Aorta (tissue), 5 donors: ENCODE measurements around the gene RHOBTB3. TPM values are rescaled to one million over a fixed set of nuclear protein-coding genes. Genes with fewer than 3 reads are reported as not detected.
"Not testable (repeated sequence)": the region's sequence is repeated elsewhere in the genome, so short reads cannot be mapped to it uniquely, and the experiment has no call there.

Experiments used
- ATAC-seq: fragments of 200-7000 bp; cut with Tn5 transposase; one replicate; pipeline ENCODE4 v1.9.1; 2022; ENCODE audit warnings: moderate library complexity; ENCODE audit not compliant: low FRiP score
- DNase-seq, 2 donors: peaks; one replicate each; pipeline ENCODE4 v3.0.0-alpha.2; 2020
- H3K27ac ChIP-seq, 2 donors: one replicate each; pipeline ENCODE4 v1.5.1; 2013; ENCODE audit warnings: low read length in 2 of 2, mild to moderate bottlenecking in 2 of 2, moderate library complexity in 2 of 2, control low read depth in 1 of 2, inconsistent platforms in 1 of 2, low read depth in 1 of 2
- H3K27me3 ChIP-seq, 2 donors: one replicate each; pipeline ENCODE4 v1.6.1; 2013; ENCODE audit warnings: control low read depth in 1 of 2, low read length in 1 of 2, mild to moderate bottlenecking in 1 of 2, moderate library complexity in 1 of 2; ENCODE audit not compliant: insufficient read depth in 2 of 2, control insufficient read depth in 1 of 2
- H3K36me3 ChIP-seq, 2 donors: one replicate each; pipeline ENCODE4 v1.6.1; 2013; ENCODE audit warnings: control low read depth in 1 of 2, low read length in 1 of 2, mild to moderate bottlenecking in 1 of 2; ENCODE audit not compliant: insufficient read depth in 2 of 2, control insufficient read depth in 1 of 2
- H3K4me1 ChIP-seq, 2 donors: one replicate each; pipeline ENCODE4 v1.6.1; 2013; ENCODE audit warnings: low read length in 2 of 2, control low read depth in 1 of 2, mild to moderate bottlenecking in 1 of 2, moderate library complexity in 1 of 2; ENCODE audit not compliant: insufficient read depth in 2 of 2, control insufficient read depth in 1 of 2
- H3K4me3 ChIP-seq, 2 donors: one replicate each; pipeline ENCODE4 v1.5.1; 2013; ENCODE audit warnings: low read length in 2 of 2, control low read depth in 1 of 2, mild to moderate bottlenecking in 1 of 2
- H3K9me3 ChIP-seq: one replicate; pipeline ENCODE4 v1.6.1; 2013; ENCODE audit warnings: mild to moderate bottlenecking, low read length; ENCODE audit not compliant: control insufficient read depth
- WGBS, 2 donors: extraction: QIAGEN DNeasy Blood & Tissue Kit; methylation state at CpG; one replicate each; pipeline ENCODE4 v1.1.7; 2013; 5-methylcytosine and 5-hydroxymethylcytosine counted together
- intact Hi-C, 2 donors: fragments of 100-400 bp; cut with DNase I; formaldehyde crosslinking; loops; one replicate each; pipeline versions ENCODE4 v1.14.2 to v1.15.0; 2022
- polyA plus RNA-seq, 2 donors: library from polyadenylated mRNA; stranded (reverse); fragments of 200-250 nt; gene quantifications; one replicate each; pipeline ENCODE4 v1.2.3, GENCODE V29; 2013
- total RNA-seq, 2 donors: library from RNA; stranded (reverse); fragmentation: NEBNext Ultra II Directional; extraction: Animal tissue kit (Norgen Biotek cat#: 25700); gene quantifications; one replicate each; pipeline ENCODE4 v1.2.1, GENCODE V29; 2021
- donor health status: healthy with polysubstance abuse.
- donor health status: Bipolar disorder and iron deficiency.
- donor health status: DM: no; HTN: no; CAD: no.
- donor health status: DM: no; HTN: no; CAD: no.
- donor health status: DM: yes; HTN: yes; CAD: no.

The RHOBTB3 gene
- total and polyA plus RNA-seq, 4 donors = 11.8 to 53.2 (median 25.1) TPM

DNA sequence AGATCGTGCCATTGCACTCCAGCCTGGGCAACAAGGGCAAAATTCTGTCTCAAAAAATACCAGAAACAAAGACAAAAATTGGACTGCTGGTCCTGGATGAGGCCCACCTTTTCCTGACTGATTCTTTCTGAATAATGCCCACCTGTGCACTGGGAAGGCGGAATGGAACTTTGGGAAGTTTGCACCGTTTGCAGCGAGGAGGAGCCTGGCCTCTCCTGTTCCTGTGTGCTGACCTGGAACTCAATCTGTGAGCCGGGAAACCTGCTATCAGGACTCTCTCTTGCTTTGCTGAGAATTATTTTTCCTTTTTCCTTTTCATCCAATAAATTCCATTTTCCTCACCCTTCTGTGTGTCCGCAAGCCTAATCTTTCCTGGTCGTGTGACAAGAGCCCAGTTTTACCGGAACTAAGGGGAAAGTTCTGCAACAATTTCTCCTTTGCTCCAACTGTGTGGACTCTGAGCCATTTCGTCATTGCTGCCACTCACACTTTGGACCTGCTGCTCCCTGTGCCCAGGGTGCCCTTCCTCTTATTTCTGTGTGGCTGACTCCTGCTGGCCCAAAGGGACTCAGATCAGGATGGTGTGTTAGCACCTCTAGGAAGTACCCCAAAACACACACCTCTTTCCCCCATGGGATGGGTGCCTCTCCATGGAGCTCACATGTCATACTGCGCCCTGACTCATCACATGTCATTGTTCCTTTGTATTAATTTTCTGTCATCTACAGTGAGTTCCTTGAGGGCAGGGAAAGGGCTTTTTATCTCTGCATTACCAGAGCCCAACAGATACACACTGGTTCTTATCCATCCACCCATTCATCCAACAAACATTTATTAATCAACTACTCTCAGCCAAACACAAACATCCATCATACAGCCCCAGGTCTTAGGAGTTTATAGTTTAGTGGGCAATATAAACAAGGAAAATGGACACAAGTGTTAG is 96.1 kb downstream of the RHOBTB3 start:
- Histone ChIP-seq H3K4me1 (peaks cover 3 to 6% of the 10 kb centered on the region in 2 donors), H3K36me3 (no peaks in the 10 kb centered on the region), H3K27me3 (no peaks in the 10 kb centered on the region), H3K9me3 (no peaks in the 10 kb centered on the region), H3K4me3 (no peak overlapping the region), H3K27ac (no peak overlapping the region)
- DNase-seq (no peak), ATAC-seq (no peak)
- intact Hi-C loops = no loop called here
- 92 to 94% methylated on average over 10 of the region's 10 CpGs for WGBS, 2 donors

DNA sequence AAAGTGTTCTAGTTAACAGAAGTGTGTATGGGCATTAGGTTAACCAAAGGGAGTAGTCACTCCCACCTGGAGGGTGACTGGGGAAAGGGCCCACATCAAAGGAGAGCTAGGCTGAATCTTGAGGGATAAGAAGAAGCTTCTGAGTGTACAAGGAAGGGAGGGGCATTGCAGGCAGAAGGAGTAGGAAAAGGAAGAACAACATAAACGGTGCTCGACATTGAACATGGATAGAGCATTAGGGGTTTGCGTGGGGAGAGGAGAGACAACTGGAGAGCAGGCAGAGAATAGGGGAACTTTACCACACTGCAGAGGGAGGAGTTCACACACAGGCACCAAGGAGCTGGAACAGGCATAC is 96.7 kb downstream of the RHOBTB3 start:
- H3K27me3 ChIP-seq = no peaks in the 10 kb centered on the region
- no peaks in the 10 kb centered on the region for H3K9me3 ChIP-seq
- intact Hi-C loops = no loop called here
- H3K27ac ChIP-seq = no peak overlapping the region
- WGBS, 2 donors = 67 to 87% methylated on average over 3 of the region's 3 CpGs
- DNase-seq (no peak), ATAC-seq (no peak)
- H3K36me3 ChIP-seq = no peaks in the 10 kb centered on the region
- H3K4me3 ChIP-seq = no peak overlapping the region
- H3K4me1 ChIP-seq = peaks cover 3 to 6% of the 10 kb centered on the region in 2 donors

DNA sequence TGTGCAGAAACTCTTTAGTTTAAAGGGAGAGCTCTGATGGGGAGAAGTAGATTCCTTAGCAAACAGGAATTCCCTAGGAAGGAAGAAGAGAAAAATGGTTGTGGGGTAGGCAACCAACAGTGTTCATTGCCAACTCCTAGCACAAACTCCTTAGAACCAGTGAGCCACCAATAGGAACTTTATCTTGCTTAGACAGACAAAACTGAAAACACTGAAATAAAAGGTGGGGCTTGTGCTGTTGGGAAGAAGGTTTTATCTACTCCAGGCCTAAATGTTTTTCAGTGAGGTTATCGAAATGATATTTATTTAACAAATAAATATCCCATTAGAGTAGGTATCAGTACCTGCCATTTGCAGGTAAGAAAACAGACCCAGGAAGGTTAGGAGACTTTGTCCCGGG is 99.1 kb downstream of the RHOBTB3 start:
- Histone ChIP-seq H3K27me3 (no peaks in the 10 kb centered on the region), H3K4me3 (no peak overlapping the region), H3K27ac (no peak overlapping the region), H3K36me3 (no peaks in the 10 kb centered on the region), H3K4me1 (no peaks in the 10 kb centered on the region), H3K9me3 (no peaks in the 10 kb centered on the region)
- DNase-seq = no peak
- 94 to 97% methylated on average over 2 of the region's 2 CpGs for WGBS, 2 donors
- intact Hi-C loops = no loop called here
- no peak for ATAC-seq

DNA sequence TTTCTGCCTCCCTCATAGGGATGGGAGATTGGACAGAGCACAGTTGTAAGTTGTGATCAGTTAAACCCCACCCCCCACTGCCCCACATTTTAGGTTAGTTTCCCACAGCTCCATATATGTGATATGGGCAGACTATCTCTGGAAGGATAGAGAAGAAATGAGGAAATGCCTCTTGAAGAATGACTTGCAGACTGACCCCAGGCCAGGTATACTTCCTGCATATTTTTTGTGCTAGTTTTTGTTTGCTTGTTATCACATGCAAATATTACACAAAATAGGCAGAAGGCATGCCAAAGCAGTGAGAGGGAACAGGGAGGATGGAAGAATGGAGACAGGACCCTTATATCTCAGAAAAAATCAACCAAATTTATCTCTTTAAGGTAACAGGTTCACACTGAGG is 101.5 kb downstream of the RHOBTB3 start:
- no peak overlapping the region for H3K27ac ChIP-seq
- peaks cover 0 to 7% of the 10 kb centered on the region in 2 donors for H3K4me1 ChIP-seq
- no peak overlapping the region for H3K4me3 ChIP-seq
- DNase-seq (no peak), ATAC-seq (no peak)
- H3K36me3 ChIP-seq = no peaks in the 10 kb centered on the region
- H3K9me3 ChIP-seq = no peaks in the 10 kb centered on the region
- H3K27me3 ChIP-seq = no peaks in the 10 kb centered on the region
- intact Hi-C loops = no loop called here

DNA sequence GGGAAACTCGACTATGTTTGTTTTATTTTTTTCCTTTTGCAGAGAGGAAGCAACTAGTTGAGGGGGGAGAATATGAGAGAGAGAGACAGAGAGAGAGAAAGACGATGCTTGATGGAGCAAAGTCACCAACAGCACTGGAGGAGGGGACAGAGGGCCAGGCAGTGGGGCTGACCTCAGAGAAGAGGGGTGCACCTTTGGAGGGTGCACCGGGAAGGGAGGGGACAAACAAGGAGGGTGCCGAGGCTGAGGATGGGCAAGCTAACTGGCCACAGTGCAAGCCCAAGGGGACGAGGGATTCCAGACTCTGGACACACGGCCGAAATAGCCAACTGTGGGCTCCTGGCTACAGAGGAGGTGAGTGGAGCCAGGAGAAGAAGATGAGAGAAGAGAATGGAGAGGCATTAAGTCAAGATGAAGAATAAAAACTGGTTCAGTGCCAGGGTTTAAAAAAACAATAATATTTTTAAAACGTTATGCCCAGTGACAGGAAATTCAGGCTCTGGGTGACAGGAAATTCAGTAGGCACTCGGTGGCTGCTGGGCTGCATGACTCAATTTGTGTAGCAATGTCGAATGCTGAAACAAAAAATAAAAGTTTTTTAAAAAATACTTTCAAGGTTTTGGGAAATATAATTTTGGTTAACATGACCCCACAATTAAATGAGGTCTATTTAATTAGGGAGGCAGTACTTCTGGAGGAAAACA is 104.7 kb downstream of the RHOBTB3 start:
- ATAC-seq = peak; percentile 24
- peaks cover 0 to 7% of the 10 kb centered on the region in 2 donors for H3K4me1 ChIP-seq
- 14 to 15% methylated on average over 10 of the region's 10 CpGs for WGBS, 2 donors
- peak overlapping the region; percentile 0 to 71 for H3K4me3 ChIP-seq
- intact Hi-C loops = no loop called here
- peak overlapping the region in 1 of 2 donors; percentile 43 for H3K27ac ChIP-seq
- no peaks in the 10 kb centered on the region for H3K36me3 ChIP-seq
- DNase-seq = peak in 1 of 2 donors; percentile 71
- no peaks in the 10 kb centered on the region for H3K9me3 ChIP-seq
- H3K27me3 ChIP-seq = no peaks in the 10 kb centered on the region

DNA sequence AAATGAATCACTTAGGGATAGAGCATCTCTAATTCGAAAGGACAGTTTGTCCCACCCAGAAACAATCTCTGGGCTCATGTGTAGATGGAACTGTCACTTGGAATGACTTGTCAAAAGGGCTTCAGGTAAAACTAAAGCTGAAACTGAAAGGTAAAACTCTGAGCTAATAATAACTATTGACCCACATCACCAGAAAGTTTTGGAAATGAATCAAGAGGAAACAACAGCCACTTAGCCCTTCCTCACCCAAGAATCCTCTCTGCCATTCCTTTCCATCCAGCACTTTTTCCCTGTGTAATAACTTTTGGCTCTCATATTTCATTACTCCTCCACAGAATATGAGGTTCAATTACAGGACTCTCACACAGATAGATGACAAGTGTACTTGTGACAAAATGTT is 105.4 kb downstream of the RHOBTB3 start:
- 98 to 100% methylated on average over 1 of the region's 1 CpG for WGBS, 2 donors
- Histone ChIP-seq H3K4me3 (no peak overlapping the region), H3K27ac (no peak overlapping the region), H3K9me3 (no peaks in the 10 kb centered on the region), H3K4me1 (peaks cover 0 to 7% of the 10 kb centered on the region in 2 donors), H3K36me3 (no peaks in the 10 kb centered on the region), H3K27me3 (no peaks in the 10 kb centered on the region)
- no peak for ATAC-seq
- intact Hi-C loops = no loop called here
- DNase-seq = no peak

DNA sequence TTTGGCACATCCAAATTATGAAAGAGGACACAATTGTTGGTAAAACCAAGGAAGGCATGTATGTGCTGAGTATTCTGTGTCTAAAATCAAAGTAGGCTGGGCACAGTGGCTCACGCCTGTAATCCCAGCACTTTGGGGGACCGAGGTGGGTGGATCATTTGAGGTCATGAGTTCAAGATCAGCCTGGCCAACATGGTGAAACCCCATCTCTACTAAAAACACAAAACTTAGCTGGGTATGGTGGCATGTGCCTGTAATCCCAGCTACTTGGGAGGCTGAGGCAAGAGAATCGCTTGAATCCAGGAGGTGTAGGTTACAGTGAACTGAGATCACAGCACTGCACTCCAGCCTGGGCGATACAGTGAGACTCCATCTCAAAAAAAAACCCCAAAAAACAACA is 105.8 kb downstream of the RHOBTB3 start:
- H3K9me3 ChIP-seq, H3K36me3 ChIP-seq, intact Hi-C loops, H3K27me3 ChIP-seq, DNase-seq, H3K27ac ChIP-seq, ATAC-seq, H3K4me1 ChIP-seq, H3K4me3 ChIP-seq: not testable (repeated sequence)
- 95 to 97% methylated on average over 4 of the region's 4 CpGs for WGBS, 2 donors

DNA sequence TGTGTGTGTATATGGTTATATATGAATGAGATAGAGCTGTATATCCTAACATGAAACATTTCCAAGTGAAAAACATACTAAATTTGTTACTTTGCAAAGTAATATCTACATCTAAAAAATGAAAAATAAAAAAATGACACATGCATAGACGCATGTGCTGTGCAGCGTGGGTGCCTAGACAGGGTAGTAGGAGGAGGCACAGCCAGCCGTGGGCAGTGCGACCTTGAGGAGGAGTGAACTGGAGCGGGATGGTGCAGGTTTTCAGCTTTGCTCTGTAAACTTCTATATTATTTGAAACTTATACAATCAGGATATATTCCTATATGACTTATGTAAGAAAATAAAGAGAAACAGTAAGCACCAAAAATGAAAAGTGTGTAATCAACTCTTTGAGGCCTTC is 106.4 kb downstream of the RHOBTB3 start:
- no peak overlapping the region for H3K27ac ChIP-seq
- no peak overlapping the region for H3K4me3 ChIP-seq
- H3K9me3 ChIP-seq = no peaks in the 10 kb centered on the region
- DNase-seq (no peak), ATAC-seq (no peak)
- 96 to 97% methylated on average over 5 of the region's 5 CpGs for WGBS, 2 donors
- intact Hi-C loops = no loop called here
- H3K4me1 ChIP-seq = peaks cover 0 to 7% of the 10 kb centered on the region in 2 donors
- H3K27me3 ChIP-seq = no peaks in the 10 kb centered on the region
- H3K36me3 ChIP-seq = no peaks in the 10 kb centered on the region
